Heart left ventricle (tissue), 16 donors: ENCODE data around the gene PHF2. TPM values are rescaled to one million over a fixed set of nuclear protein-coding genes. Genes with fewer than 3 reads are reported as not detected.

ENCODE experiments used
- ATAC-seq, 4 donors: fragments of 200-7000 bp; cut with Tn5 transposase; one replicate each; pipeline ENCODE4 v1.9.1; 2020 to 2022; ENCODE audit warnings: moderate library complexity in 4 of 4, mild to moderate bottlenecking in 3 of 4, moderate number of reproducible peaks in 1 of 4
- DNase-seq, 5 donors: peaks; one replicate each; pipeline ENCODE4 v3.0.0-alpha.2; 2020
- H3K27ac ChIP-seq, 12 donors: fragments of 200-600 bp; sonication (generic) in 4 of 12; one replicate each; pipeline versions ENCODE4 v1.5.0 to v1.8.0; 2016 to 2022; ENCODE audit warnings: mild to moderate bottlenecking in 2 of 12
- H3K27me3 ChIP-seq, 9 donors: fragments of 200-600 bp; sonication (generic) in 2 of 9; one replicate each; pipeline versions ENCODE4 v1.5.1 to v1.8.0; 2016 to 2022; ENCODE audit warnings: mild to moderate bottlenecking in 3 of 9
- H3K36me3 ChIP-seq, 9 donors: fragments of 200-600 bp; sonication (generic) in 2 of 9; one replicate each; pipeline versions ENCODE4 v1.5.0 to v1.8.0; 2018 to 2022; ENCODE audit warnings: mild to moderate bottlenecking in 2 of 9
- H3K4me1 ChIP-seq, 12 donors: fragments of 200-600 bp; sonication (generic) in 4 of 12; one replicate each; pipeline versions ENCODE4 v1.5.0 to v1.8.0; 2016 to 2022; ENCODE audit warnings: mild to moderate bottlenecking in 3 of 12
- H3K4me3 ChIP-seq, 12 donors: fragments of 200-600 bp; sonication (generic) in 4 of 12; one replicate each; pipeline versions ENCODE4 v1.5.0 to v1.8.0; 2017 to 2022; ENCODE audit warnings: mild to moderate bottlenecking in 9 of 12, moderate library complexity in 4 of 12
- H3K9me3 ChIP-seq, 12 donors: fragments of 200-600 bp; sonication (generic) in 4 of 12; one replicate each; pipeline versions ENCODE4 v1.5.0 to v1.8.0; 2016 to 2022; ENCODE audit warnings: mild to moderate bottlenecking in 1 of 12
- POLR2A ChIP-seq, 2 donors: fragments of 450-650 bp; IDR thresholded peaks; one replicate each; pipeline ENCODE4 v1.6.1; 2017; ENCODE audit warnings: antibody characterized with exemption in 2 of 2, mild to moderate bottlenecking in 2 of 2, moderate library complexity in 2 of 2
- WGBS, 4 donors: extraction: QIAGEN DNeasy Blood & Tissue Kit in 2 of 4; methylation state at CpG; one replicate each; pipeline versions ENCODE4 v1.1.5 to v1.1.7; 2013 to 2018; 5-methylcytosine and 5-hydroxymethylcytosine counted together
- intact Hi-C, 10 donors: fragments of 100-400 bp; cut with DNase I; formaldehyde crosslinking; loops; one replicate each; pipeline versions ENCODE4 v1.11.1 to v1.14.2; 2022
- polyA plus RNA-seq, 2 donors: library from polyadenylated mRNA; stranded (reverse); fragments of 200-250 nt; gene quantifications; one replicate each; pipeline ENCODE4 v1.2.3, GENCODE V29; 2013
- total RNA-seq, 9 donors: library from RNA; depleted of rRNA in 2 of 9; stranded (reverse); fragments of >200 nt in 2 of 9; fragmentation: NEBNext Ultra II Directional in 3 of 9; extraction: Animal tissue kit (Norgen Biotek cat#: 25700) in 3 of 9; gene quantifications; one replicate each; pipeline versions ENCODE4 v1.1.0 to v1.2.4, GENCODE V29; 2016 to 2023
- TF ChIP-seq, protein P1 (sequence below), 12 donors: fragments of 200-600 bp; sonication (generic) in 4 of 12; IDR thresholded peaks; one replicate each; pipeline versions ENCODE4 v1.5.0 to v1.8.0; 2018 to 2022; ENCODE audit warnings: antibody characterized with exemption in 12 of 12, mild to moderate bottlenecking in 5 of 12
- donor health status: ischemic (EF 13 %, LVEDD 7.1; RV severe dilation, severe dysfunction).
- donor health status: healthy with polysubstance abuse.
- donor health status: DM: no; HTN: yes; CAD: no.
- donor health status: DM: no; HTN: no; CAD: no.
- donor health status: ischemic (EF 25% LVEDD 6.9; RV normal size, moderate dysfunction).
- donor health status: ischemic (EF 25% LVEDD 5.7; RV mildly dilated, moderate dysfunction).
- donor health status: healthy.
- donor health status: DM: yes; HTN: yes; CAD: no.
- donor health status: ischemic (EF 35%, LVEDD 5.7; RV mildly dilated, moderate dysfunction).
- donor health status: nonischemic (EF 11% LVEDD 7.7; RV severe dilation, severe dysfunction).
- donor health status: DM: yes; HTN: yes; CAD: no.
- donor health status: PGD.
- donor health status: ischemic (EF 29% LVEDD 5.4; RV normal size, mild dysfunction).
- donor health status: nonischemic (EF 23%, LVEDD 6.1; RV moderate dilation, normal function).

PHF2 gene
- total and polyA plus RNA-seq, 11 donors, result 18.8 to 37.2 (median 22.1) TPM

DNA sequence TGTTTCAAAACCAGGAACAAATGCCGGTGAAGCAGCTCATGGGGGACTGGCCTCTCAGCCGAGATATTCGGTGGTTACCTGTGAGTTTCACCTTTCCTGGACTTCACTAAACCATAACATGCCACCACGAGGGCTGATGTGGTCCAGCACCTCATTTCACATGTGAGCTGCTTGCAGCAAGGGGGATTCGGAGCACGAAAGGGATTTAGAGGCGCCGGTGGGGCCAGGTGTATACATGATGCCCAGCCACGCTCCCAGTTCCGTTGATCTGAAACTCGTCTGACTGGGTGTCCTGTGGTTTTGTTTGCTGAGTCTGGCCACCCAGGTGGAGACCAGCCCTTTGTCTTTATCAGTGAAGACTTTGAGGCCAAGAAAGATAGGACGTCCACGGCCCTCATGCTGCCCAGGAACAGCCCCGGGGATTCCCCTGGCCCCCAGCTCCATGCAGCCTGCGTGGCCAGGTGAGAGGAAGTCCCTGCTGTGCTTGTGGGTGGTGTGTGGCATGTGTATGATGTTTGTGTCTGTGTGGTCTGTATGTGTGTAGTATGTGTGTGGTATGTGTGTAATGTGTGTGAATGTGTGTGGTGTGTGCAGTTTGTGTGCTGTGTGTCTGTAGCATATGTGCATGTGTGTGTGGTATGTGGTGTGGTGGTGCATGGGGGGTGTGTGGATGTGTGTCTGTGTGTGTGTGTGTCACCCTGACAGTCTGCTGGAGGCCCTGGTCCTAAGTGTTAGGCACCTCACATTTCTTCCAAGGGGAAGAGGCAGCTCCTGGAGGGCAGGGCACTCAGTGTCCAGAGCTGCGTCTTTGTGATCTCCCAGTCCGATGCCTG, 23.4 kb downstream of the PHF2 start:
- Histone ChIP-seq H3K27ac (peak overlapping the region in 2 of 12 donors; percentile 40 to 46), H3K4me3 (no peak overlapping the region), H3K27me3 (no peaks in the 10 kb centered on the region), H3K4me1 (peaks cover 0 to 52% (median 25%) of the 10 kb centered on the region in 12 donors), H3K9me3 (peaks cover 0 to 3% (median 0%) of the 10 kb centered on the region in 12 donors), H3K36me3 (no peaks in the 10 kb centered on the region)
- intact Hi-C loops, result no loop called here
- DNase-seq (no peak), ATAC-seq (no peak)
- TF ChIP-seq POLR2A (IDR thresholded peaks at IDR 0.05), result no peak
- TF ChIP-seq, protein P1, sequence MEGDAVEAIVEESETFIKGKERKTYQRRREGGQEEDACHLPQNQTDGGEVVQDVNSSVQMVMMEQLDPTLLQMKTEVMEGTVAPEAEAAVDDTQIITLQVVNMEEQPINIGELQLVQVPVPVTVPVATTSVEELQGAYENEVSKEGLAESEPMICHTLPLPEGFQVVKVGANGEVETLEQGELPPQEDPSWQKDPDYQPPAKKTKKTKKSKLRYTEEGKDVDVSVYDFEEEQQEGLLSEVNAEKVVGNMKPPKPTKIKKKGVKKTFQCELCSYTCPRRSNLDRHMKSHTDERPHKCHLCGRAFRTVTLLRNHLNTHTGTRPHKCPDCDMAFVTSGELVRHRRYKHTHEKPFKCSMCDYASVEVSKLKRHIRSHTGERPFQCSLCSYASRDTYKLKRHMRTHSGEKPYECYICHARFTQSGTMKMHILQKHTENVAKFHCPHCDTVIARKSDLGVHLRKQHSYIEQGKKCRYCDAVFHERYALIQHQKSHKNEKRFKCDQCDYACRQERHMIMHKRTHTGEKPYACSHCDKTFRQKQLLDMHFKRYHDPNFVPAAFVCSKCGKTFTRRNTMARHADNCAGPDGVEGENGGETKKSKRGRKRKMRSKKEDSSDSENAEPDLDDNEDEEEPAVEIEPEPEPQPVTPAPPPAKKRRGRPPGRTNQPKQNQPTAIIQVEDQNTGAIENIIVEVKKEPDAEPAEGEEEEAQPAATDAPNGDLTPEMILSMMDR (IDR thresholded peaks at IDR 0.05), result no peak
- WGBS, 4 donors, result 78 to 87% (median 83%) methylated on average over 14 to 17 of the region's 17 CpGs

DNA sequence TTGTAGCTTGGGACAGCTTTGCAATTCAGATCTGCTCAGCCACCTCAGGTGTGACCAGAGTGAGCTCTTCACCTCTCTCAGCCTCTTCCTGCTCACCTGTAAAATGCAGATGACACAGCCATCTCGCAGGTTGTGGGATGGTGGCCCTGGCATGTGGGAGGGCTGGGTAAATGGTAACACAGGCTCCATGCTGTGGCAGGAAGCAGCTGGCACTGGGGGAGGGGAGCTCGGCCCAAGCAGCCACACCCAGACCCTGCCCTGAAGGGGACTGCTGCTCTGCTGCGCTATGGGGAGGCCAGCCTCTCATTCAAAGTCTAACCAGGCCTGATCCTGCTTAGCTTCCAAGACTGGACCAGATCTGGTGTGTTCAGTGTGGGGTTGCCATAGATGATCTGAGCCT, 24.1 kb downstream of the PHF2 start:
- intact Hi-C loops, result no loop called here
- H3K9me3 ChIP-seq, result peaks cover 0 to 10% (median 0%) of the 10 kb centered on the region in 12 donors
- no peak for ATAC-seq
- H3K27me3 ChIP-seq, result no peaks in the 10 kb centered on the region
- H3K36me3 ChIP-seq, result no peaks in the 10 kb centered on the region
- H3K27ac ChIP-seq, result no peak overlapping the region
- WGBS, 4 donors, result 55 to 66% (median 59%) methylated on average over 3 of the region's 3 CpGs
- H3K4me1 ChIP-seq, result peaks cover 0 to 53% (median 25%) of the 10 kb centered on the region in 12 donors
- TF ChIP-seq POLR2A (IDR thresholded peaks at IDR 0.05), result no peak
- TF ChIP-seq, protein P1 (IDR thresholded peaks at IDR 0.05), result no peak
- DNase-seq, result no peak
- H3K4me3 ChIP-seq, result no peak overlapping the region

DNA sequence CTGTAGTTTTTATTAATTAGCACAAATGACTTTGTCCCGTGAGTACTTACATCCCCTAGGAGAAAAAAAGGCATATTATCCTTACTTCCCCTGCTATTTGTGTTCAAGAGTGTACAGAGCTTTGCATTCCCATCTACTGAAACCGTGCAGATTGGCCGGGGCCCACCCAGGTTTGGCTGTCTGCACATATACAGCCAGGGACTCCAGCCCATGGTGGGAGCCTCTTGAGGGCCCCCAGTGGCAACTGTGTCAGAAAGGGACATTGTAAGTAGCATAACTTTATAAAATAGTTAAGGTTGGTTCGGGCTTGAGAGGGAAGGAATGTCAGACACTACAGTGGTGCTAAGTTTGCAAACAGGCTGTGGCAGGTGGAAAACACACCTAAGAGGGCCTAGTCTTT, 24.7 kb downstream of the PHF2 start:
- 72 to 83% (median 78%) methylated on average over 4 of the region's 4 CpGs for WGBS, 4 donors
- Histone ChIP-seq H3K4me3 (no peak overlapping the region), H3K36me3 (no peaks in the 10 kb centered on the region), H3K9me3 (peaks cover 0 to 11% (median 0%) of the 10 kb centered on the region in 12 donors), H3K27me3 (no peaks in the 10 kb centered on the region), H3K4me1 (peaks cover 0 to 53% (median 25%) of the 10 kb centered on the region in 12 donors), H3K27ac (no peak overlapping the region)
- no peak for TF ChIP-seq POLR2A (IDR thresholded peaks at IDR 0.05)
- TF ChIP-seq, protein P1 (IDR thresholded peaks at IDR 0.05), result no peak
- intact Hi-C loops, result no loop called here
- ATAC-seq, result no peak
- DNase-seq, result no peak

DNA sequence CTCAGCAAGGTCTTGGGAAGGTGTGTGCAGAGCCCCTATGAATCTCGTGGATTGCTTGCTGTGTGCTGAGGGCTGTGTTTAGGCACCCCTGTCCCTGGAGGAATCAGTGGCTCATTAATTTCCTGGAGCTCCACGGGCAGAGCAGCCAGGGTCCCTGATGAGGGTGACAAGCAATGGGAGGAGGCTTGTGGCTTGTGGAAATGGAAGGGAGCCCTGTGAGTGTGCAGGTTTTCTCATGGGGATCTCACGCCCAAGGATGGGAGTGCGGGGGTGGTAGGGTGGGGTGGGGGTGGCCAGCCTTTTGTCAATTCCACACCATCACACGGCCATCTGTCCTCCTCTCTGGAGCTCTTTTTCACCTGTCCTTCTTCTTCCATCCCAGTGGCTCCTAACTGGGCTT, 25.3 kb downstream of the PHF2 start:
- Histone ChIP-seq H3K27ac (no peak overlapping the region), H3K27me3 (no peaks in the 10 kb centered on the region), H3K4me3 (no peak overlapping the region), H3K4me1 (peaks cover 0 to 53% (median 25%) of the 10 kb centered on the region in 12 donors), H3K36me3 (no peaks in the 10 kb centered on the region), H3K9me3 (peaks cover 0 to 16% (median 0%) of the 10 kb centered on the region in 12 donors)
- no peak for ATAC-seq
- DNase-seq, result no peak
- WGBS, 4 donors, result 74 to 80% (median 77%) methylated on average over 4 to 5 of the region's 5 CpGs
- TF ChIP-seq, protein P1 (IDR thresholded peaks at IDR 0.05), result no peak
- no peak for TF ChIP-seq POLR2A (IDR thresholded peaks at IDR 0.05)
- intact Hi-C loops, result no loop called here
